Hepatocyte (in vitro differentiated cells): Measurements from ENCODE around the gene FAM241A. TPM values are rescaled to one million over a fixed set of nuclear protein-coding genes. Genes with fewer than 3 reads are reported as not detected.

Experiments
- DNase-seq: peaks from one replicate; pipeline ENCODE4 v3.0.0-alpha.2; 2016; ENCODE audit warnings: low spot score
- H2AFZ ChIP-seq: fragments of 200-600 bp; sonication (generic); 2 replicates; pipeline ENCODE4 v1.6.0; 2016; ENCODE audit warnings: antibody characterized with exemption, mild to moderate bottlenecking
- H3K27ac ChIP-seq: fragments of 200-600 bp; sonication (generic); 2 replicates; pipeline ENCODE4 v1.5.1; 2016; ENCODE audit warnings: mild to moderate bottlenecking
- H3K27me3 ChIP-seq: fragments of 200-600 bp; sonication (generic); 2 replicates; pipeline ENCODE4 v1.6.1; 2016
- H3K36me3 ChIP-seq: fragments of 200-600 bp; sonication (generic); replicated peaks from 2 replicates; pipeline ENCODE4 v1.5.1; 2016; ENCODE audit warnings: low read depth; ENCODE audit not compliant: insufficient read depth
- H3K4me1 ChIP-seq: fragments of 200-600 bp; sonication (generic); 2 replicates; pipeline ENCODE4 v1.5.1; 2016; ENCODE audit warnings: mild to moderate bottlenecking, moderate library complexity; ENCODE audit not compliant: insufficient read depth
- H3K4me2 ChIP-seq: fragments of 200-600 bp; sonication (generic); 2 replicates; pipeline ENCODE4 v1.6.0; 2016
- H3K4me3 ChIP-seq: fragments of 200-600 bp; sonication (generic); 2 replicates; pipeline ENCODE4 v1.5.1; 2016; ENCODE audit warnings: mild to moderate bottlenecking
- H3K79me2 ChIP-seq: fragments of 200-600 bp; sonication (generic); 2 replicates; pipeline ENCODE4 v1.6.0; 2017; ENCODE audit warnings: mild to moderate bottlenecking
- H3K9me2 ChIP-seq: fragments of 200-600 bp; sonication (generic); replicated peaks from 2 replicates; pipeline ENCODE4 v1.6.0; 2017; ENCODE audit warnings: mild to moderate bottlenecking; ENCODE audit not compliant: insufficient read depth
- H3K9me3 ChIP-seq: fragments of 200-600 bp; sonication (generic); 2 replicates; pipeline ENCODE4 v1.5.1; 2016; ENCODE audit warnings: low read depth, mild to moderate bottlenecking
- H4K20me1 ChIP-seq: fragments of 200-600 bp; sonication (generic); 2 replicates; pipeline ENCODE4 v1.6.0; 2016; ENCODE audit warnings: mild to moderate bottlenecking; ENCODE audit not compliant: insufficient read depth, poor library complexity, severe bottlenecking
- CTCF ChIP-seq: fragments of 200-600 bp; sonication (generic); IDR thresholded peaks from 2 replicates; pipeline ENCODE4 v1.5.1; 2016; ENCODE audit warnings: antibody characterized with exemption, mild to moderate bottlenecking; ENCODE audit not compliant: poor library complexity
- EZH2 ChIP-seq: fragments of 200-600 bp; sonication (generic); IDR thresholded peaks from 2 replicates; pipeline ENCODE4 v1.6.1; 2016; ENCODE audit warnings: antibody characterized with exemption, mild to moderate bottlenecking, borderline replicate concordance
- EZH2phosphoT487 ChIP-seq: fragments of 200-600 bp; sonication (generic); IDR thresholded peaks from one replicate; pipeline ENCODE4 v1.6.1; 2018; ENCODE audit warnings: antibody characterized with exemption, mild to moderate bottlenecking, low read depth, moderate library complexity; ENCODE audit not compliant: unreplicated experiment, severe bottlenecking
- WGBS: methylation state at CpG from one replicate; pipeline ENCODE4 v1.1.6; 2016; ENCODE audit warnings: low lambda C conversion rate; ENCODE audit errors: missing lambda C conversion rate; 5-methylcytosine and 5-hydroxymethylcytosine counted together
- polyA plus RNA-seq: library from polyadenylated mRNA; unstranded; fragments of >200 nt; fragmentation: Nextera tagmentation; extraction: Ambion mirVana; gene quantifications from 2 replicates; pipeline ENCODE4 v1.2.1, GENCODE V29; 2016
- total RNA-seq: library from RNA; depleted of rRNA; stranded (reverse); fragments of >200 nt; gene quantifications from 2 replicates; pipeline ENCODE4 v1.2.3, GENCODE V29; 2014

The FAM241A gene
- total and polyA plus RNA-seq, 2 experiments from 2014 or later, result 2.3 to 3.2 TPM

- no peaks in the 10 kb centered on the region for H3K36me3 ChIP-seq
- H3K4me1 ChIP-seq, result no peaks in the 10 kb centered on the region
- no peak overlapping the region for H3K4me3 ChIP-seq
- no peaks in the 10 kb centered on the region for H3K27me3 ChIP-seq
- no peak overlapping the region for H3K27ac ChIP-seq
- TF ChIP-seq EZH2phosphoT487 (no peak), EZH2 (no peak), CTCF (peak; percentile 21)
- no peaks in the 10 kb centered on the region for H3K9me3 ChIP-seq
- DNase-seq, result no peak
- WGBS, result 50% methylated on average over 2 of the region's 2 CpGs
- H3K9me2 ChIP-seq, result no peaks in the 10 kb centered on the region
- no peaks in the 10 kb centered on the region for H4K20me1 ChIP-seq
- H3K4me2 ChIP-seq, result no peak overlapping the region
- no peaks in the 10 kb centered on the region for H3K79me2 ChIP-seq
- H2AFZ ChIP-seq, result no peak overlapping the region
Measured at GRCh38 chr4:112189754-112190153, 44.5 kb downstream of the FAM241A start.

DNA sequence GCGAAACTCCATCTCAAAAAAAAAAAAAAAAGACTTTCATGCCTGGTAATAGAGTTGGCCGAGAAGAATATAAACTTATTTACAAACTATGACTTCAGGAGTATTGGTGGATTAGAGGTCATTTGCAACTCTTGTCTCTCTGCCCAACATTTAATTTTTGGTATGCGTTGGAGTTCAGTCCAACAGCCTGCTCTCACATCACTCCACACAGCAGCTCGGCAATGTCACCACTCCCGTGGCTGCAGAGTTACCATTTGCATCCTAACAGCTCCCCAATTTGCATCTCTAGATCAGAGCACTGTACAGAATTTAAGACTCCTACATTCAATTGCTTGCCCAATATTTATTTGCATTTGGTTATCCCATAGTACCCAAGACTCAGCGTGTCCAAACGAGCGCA, 45.4 kb downstream of the FAM241A start:
- Histone ChIP-seq H4K20me1 (no peaks in the 10 kb centered on the region), H3K27me3 (no peaks in the 10 kb centered on the region), H2AFZ (no peak overlapping the region), H3K36me3 (no peaks in the 10 kb centered on the region), H3K79me2 (no peaks in the 10 kb centered on the region), H3K9me2 (no peaks in the 10 kb centered on the region), H3K4me2 (no peak overlapping the region), H3K9me3 (no peaks in the 10 kb centered on the region), H3K27ac (no peak overlapping the region), H3K4me1 (no peaks in the 10 kb centered on the region), H3K4me3 (no peak overlapping the region)
- no peak for DNase-seq
- no peak for TF ChIP-seq CTCF
- no peak for TF ChIP-seq EZH2phosphoT487
- no peak for TF ChIP-seq EZH2
- WGBS, result 95% methylated on average over 8 of the region's 8 CpGs

DNA sequence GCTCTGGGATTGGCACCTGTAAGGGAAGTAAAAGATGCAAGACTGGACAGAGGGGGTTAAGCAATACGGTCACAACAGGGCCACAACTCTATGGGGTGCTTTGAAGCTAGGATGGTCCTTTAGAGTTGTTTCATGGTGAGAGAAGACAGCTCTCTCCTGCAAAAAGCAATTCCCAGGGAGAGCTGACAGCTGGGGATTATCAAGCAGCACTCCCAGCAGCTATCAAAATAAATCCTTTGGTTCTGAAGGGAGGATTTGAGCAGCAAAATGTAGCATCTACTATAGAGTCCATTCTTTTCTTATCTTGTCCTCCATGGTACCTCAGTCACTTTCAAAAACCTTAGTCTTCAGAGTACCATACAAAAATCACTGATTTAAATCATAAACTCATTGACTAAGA, 51.2 kb downstream of the FAM241A start:
- WGBS, result 67% methylated on average over 1 of the region's 1 CpG
- no peak overlapping the region for H3K4me3 ChIP-seq
- H3K4me1 ChIP-seq, result no peaks in the 10 kb centered on the region
- no peak overlapping the region for H2AFZ ChIP-seq
- no peaks in the 10 kb centered on the region for H4K20me1 ChIP-seq
- H3K36me3 ChIP-seq, result no peaks in the 10 kb centered on the region
- no peak overlapping the region for H3K27ac ChIP-seq
- no peaks in the 10 kb centered on the region for H3K9me3 ChIP-seq
- DNase-seq, result no peak
- H3K4me2 ChIP-seq, result no peak overlapping the region
- H3K9me2 ChIP-seq, result no peaks in the 10 kb centered on the region
- no peaks in the 10 kb centered on the region for H3K79me2 ChIP-seq
- TF ChIP-seq CTCF (no peak), EZH2 (no peak), EZH2phosphoT487 (no peak)
- H3K27me3 ChIP-seq, result no peaks in the 10 kb centered on the region

DNA sequence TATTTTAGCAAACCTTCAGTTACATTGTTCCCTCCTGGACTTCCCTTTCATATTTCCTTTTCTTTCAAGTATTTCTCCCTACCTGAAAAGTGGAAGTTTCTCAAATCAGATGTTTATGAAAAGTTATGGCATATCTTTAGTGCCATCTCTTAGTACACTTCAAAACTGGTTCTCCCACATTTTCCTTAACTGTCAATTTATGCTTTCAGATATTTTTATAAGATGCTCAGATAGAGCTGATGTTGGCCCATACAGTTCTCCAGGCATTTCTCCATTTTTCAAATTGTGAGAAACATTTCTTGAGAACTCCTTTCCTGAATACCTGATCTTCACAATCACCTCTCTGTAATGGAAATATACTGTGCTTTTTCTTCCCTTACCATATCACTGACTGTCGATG, 53.8 kb downstream of the FAM241A start:
- Histone ChIP-seq H3K36me3 (no peaks in the 10 kb centered on the region), H3K4me2 (no peak overlapping the region), H3K9me2 (no peaks in the 10 kb centered on the region), H3K4me3 (no peak overlapping the region), H3K9me3 (no peaks in the 10 kb centered on the region), H3K79me2 (no peaks in the 10 kb centered on the region), H2AFZ (no peak overlapping the region), H3K27me3 (no peaks in the 10 kb centered on the region), H4K20me1 (no peaks in the 10 kb centered on the region), H3K27ac (no peak overlapping the region), H3K4me1 (peaks cover 4% of the 10 kb centered on the region)
- TF ChIP-seq EZH2 (no peak), CTCF (no peak), EZH2phosphoT487 (no peak)
- 73% methylated on average over 1 of the region's 1 CpG for WGBS
- DNase-seq, result no peak
